ENCODE results near the gene ACOT7. TPM values are rescaled to one million over a fixed set of nuclear protein-coding genes. Genes with fewer than 3 reads are reported as not detected.
A peak's percentile ranks its signal among the peaks of the same experiment; 100 is the strongest.

ACOT7 gene
- total and polyA plus RNA-seq, 2 of the 13 experiments (the other 11 are each of a cell fraction or from before 2014, with no cell fraction given): 33.0 to 55.8 TPM

- peak; percentile 97 for TF ChIP-seq CTCF (CRISPR knock-in tag; IDR thresholded peaks at IDR 0.05)
- no peak for TF ChIP-seq NFYB (CRISPR knock-in tag; IDR thresholded peaks at IDR 0.05)
- TF ChIP-seq KDM4B (CRISPR knock-in tag; IDR thresholded peaks at IDR 0.05): 0 out of 2 replicates have a peak, but pooled peaks have one; percentile 25
- TF ChIP-seq RXRA (CRISPR knock-in tag; IDR thresholded peaks at IDR 0.05): 0 out of 2 replicates have a peak, but pooled peaks have one; percentile 39
- TF ChIP-seq ZNF800 (CRISPR knock-in tag; IDR thresholded peaks at IDR 0.05): peak; percentile 72
- TF ChIP-seq ERF (CRISPR knock-in tag; IDR thresholded peaks at IDR 0.05): 0 out of 2 replicates have a peak, but pooled peaks have one; percentile 28
- TF ChIP-seq ZNF574 (CRISPR knock-in tag; IDR thresholded peaks at IDR 0.05): 0 out of 2 replicates have a peak, but pooled peaks have one; percentile 34
- TF ChIP-seq MTF2 (CRISPR knock-in tag; IDR thresholded peaks at IDR 0.05; ENCODE audit: borderline replicate concordance): no peak
- TF ChIP-seq SMC3 (IDR thresholded peaks at IDR 0.05; ENCODE audit: low read length): peak; percentile 74
- no peak for TF ChIP-seq KLF9 (CRISPR knock-in tag; IDR thresholded peaks at IDR 0.05; ENCODE audit: low read depth)
- TF ChIP-seq ZNF609 (CRISPR knock-in tag; IDR thresholded peaks at IDR 0.05; ENCODE audit: borderline replicate concordance): no peak
- peak; percentile 93 for TF ChIP-seq STAG1 (CRISPR knock-in tag; IDR thresholded peaks at IDR 0.05)
- 0 out of 2 replicates have a peak, but pooled peaks have one; percentile 21 for TF ChIP-seq ISL2 (CRISPR knock-in tag; IDR thresholded peaks at IDR 0.05)
- TF ChIP-seq ZBTB33 (CRISPR knock-in tag; IDR thresholded peaks at IDR 0.05): 0 out of 2 replicates have a peak, but pooled peaks have one; percentile 12
These were observed 146.8 kb downstream of the ACOT7 start (continued) for GRCh38 chr1:6246497-6247467.

Data from HepG2 (cell line).